Measurements from ENCODE around the gene PSENEN.
A peak's percentile ranks its signal among the peaks of the same experiment; 100 is the strongest.
"Not testable (repeated sequence)": the region's sequence is repeated elsewhere in the genome, so short reads cannot be mapped to it uniquely, and the experiment has no call there.

Gene PSENEN

GRCh38 chr19:35718345-35719041 lies 27.0 kb upstream of the PSENEN start:
- DNase-seq: peak; percentile 46

DNA sequence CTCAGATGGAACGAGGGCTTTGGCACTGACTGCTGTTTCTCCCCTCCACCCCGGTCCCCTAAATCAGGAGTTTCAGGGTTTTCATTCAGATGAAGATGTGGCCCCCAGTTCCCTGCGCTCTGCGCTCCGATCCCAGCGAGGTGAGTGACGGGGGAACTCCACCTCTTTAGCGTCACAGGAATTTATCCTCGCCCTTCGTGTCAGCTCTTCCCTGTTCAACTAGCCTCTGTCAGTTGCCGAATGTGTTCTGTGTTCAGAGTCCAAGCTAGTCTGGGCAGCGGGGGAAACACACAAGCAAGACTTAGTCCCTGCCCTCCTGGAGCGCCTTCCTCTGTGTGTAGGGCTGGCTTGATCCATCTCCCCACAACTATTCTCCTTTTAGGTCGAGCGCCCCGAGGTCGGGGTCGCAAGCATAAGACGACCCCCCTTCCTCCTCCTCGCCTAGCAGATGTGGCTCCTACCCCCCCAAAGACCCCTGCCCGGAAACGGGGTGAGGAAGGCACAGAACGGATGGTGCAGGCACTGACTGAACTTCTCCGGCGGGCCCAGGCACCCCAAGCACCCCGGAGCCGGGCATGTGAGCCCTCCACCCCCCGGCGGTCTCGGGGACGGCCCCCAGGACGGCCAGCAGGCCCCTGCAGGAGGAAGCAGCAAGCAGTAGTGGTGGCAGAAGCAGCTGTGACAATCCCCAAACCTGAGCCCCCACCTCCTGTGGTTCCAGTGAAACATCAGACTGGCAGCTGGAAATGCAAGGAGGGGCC lies 25.9 kb upstream of the PSENEN start:
- no peak for DNase-seq

DNA sequence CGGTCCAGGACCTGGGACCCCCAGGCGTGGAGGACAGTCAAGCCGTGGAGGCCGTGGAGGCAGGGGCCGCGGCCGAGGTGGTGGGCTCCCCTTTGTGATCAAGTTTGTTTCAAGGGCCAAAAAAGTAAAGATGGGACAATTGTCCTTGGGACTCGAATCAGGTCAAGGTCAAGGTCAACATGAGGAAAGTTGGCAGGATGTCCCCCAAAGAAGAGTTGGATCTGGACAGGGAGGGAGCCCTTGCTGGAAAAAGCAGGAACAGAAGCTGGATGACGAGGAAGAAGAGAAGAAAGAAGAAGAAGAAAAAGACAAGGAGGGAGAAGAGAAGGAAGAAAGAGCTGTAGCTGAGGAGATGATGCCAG lies 25.3 kb upstream of the PSENEN start:
- no peak for DNase-seq

DNA sequence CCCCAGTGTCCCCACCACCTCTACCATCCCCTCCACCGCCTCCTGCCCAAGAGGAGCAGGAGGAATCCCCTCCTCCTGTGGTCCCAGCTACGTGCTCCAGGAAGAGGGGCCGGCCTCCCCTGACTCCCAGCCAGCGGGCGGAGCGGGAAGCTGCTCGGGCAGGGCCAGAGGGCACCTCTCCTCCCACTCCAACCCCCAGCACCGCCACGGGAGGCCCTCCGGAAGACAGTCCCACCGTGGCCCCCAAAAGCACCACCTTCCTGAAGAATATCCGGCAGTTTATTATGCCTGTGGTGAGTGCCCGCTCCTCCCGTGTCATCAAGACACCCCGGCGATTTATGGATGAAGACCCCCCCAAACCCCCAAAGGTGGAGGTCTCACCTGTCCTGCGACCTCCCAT lies 24.8 kb upstream of the PSENEN start:
- no peak for DNase-seq

DNA sequence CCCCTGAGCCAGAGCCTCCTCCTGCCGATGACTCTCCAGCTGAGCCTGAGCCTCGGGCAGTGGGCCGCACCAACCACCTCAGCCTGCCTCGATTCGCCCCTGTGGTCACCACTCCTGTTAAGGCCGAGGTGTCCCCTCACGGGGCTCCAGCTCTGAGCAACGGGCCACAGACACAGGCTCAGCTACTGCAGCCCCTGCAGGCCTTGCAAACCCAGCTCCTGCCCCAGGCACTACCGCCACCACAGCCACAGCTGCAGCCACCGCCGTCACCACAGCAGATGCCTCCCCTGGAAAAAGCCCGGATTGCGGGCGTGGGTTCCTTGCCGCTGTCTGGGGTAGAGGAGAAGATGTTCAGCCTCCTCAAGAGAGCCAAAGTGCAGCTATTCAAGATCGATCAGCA lies 24.1 kb upstream of the PSENEN start:
- DNase-seq: no peak

DNA sequence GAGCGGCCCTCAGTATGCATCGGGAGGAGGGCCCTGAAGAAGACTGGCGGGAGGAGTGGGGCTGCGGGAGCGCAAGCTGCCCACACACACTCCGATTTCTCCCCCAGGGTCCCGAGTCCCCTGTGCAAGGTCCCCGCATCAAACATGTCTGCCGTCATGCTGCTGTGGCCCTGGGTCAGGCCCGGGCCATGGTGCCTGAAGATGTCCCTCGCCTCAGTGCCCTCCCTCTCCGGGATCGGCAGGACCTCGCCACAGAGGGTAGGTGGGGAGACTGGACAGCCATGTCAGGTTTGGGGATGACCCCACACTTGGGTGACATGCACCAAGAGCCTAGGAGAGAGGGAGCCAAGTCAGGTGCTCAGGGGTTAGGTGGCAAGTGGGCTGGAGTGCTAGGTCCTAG lies 23.0 kb upstream of the PSENEN start:
- DNase-seq: no peak

DNA sequence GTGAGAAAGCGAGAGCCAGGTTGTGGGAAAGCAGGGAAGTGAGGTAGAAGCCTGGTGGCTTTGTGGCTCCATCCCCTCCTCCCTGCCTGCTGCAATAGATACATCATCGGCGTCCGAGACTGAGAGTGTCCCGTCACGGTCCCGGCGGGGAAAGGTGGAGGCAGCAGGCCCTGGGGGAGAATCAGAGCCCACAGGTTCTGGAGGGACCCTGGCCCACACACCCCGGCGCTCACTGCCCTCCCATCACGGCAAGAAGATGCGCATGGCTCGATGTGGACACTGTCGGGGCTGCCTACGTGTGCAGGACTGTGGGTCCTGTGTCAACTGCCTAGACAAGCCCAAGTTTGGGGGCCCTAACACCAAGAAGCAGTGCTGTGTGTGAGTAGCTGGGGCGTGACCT lies 22.6 kb upstream of the PSENEN start:
- no peak for DNase-seq

GRCh38 chr19:35723671-35724070 lies 21.8 kb upstream of the PSENEN start:
- DNase-seq: no peak

GRCh38 chr19:35724132-35724531 lies 21.3 kb upstream of the PSENEN start:
- not testable (repeated sequence) for DNase-seq

DNA sequence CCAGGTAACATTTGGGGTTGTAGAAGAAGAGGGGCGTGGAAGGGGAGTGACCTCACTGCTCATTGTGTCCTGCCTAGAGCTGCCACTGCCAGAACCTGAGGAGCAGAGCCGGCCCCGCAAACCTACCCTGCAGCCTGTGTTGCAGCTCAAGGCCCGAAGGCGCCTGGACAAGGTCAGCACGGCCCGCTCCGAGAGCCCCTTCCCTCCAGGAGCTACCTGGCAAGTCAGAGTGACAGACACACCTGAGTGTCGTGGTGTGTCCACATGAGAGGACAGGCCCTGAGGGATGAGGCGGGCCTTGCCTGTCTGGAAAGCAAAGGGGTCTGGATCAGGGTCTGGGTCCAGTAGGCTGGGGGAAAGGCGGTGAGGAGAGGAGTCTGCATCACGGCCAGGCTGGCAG lies 20.9 kb upstream of the PSENEN start:
- no peak for DNase-seq

GRCh38 chr19:35725216-35725861 lies 20.1 kb upstream of the PSENEN start:
- DNase-seq: no peak

DNA sequence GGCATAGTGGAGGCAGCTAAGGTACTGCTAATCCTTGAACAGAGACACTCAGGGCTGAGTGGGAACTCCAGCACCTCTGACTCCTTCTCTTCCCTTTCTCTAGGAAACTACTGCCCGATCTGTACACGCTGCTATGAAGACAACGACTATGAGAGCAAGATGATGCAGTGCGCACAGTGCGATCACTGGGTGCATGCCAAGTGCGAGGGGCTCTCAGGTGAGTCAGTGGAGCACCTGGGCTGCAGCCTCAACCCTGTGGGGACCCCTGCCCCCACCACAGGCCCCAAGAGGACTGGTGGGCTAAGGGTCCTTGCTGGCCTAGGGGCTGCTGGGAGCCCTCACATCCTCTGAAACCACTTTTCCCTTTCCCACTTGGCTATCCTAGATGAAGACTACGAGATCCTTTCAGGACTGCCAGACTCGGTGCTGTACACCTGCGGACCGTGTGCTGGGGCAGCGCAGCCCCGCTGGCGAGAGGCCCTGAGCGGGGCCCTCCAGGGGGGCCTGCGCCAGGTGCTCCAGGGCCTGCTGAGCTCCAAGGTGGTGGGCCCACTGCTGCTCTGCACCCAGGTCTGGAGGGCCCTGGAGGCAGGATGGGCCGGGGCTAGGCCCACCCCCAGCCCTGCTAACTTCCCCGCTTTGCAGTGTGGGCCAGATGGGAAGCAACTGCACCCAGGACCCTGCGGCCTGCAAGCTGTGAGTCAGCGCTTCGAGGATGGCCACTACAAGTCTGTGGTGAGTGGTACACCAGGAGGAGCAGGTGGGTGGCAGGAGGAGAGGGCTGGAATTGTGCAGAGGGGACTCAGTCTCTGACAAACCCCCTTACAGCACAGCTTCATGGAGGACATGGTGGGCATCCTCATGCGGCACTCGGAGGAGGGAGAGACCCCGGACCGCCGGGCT lies 18.1 kb upstream of the PSENEN start:
- DNase-seq: no peak

DNA sequence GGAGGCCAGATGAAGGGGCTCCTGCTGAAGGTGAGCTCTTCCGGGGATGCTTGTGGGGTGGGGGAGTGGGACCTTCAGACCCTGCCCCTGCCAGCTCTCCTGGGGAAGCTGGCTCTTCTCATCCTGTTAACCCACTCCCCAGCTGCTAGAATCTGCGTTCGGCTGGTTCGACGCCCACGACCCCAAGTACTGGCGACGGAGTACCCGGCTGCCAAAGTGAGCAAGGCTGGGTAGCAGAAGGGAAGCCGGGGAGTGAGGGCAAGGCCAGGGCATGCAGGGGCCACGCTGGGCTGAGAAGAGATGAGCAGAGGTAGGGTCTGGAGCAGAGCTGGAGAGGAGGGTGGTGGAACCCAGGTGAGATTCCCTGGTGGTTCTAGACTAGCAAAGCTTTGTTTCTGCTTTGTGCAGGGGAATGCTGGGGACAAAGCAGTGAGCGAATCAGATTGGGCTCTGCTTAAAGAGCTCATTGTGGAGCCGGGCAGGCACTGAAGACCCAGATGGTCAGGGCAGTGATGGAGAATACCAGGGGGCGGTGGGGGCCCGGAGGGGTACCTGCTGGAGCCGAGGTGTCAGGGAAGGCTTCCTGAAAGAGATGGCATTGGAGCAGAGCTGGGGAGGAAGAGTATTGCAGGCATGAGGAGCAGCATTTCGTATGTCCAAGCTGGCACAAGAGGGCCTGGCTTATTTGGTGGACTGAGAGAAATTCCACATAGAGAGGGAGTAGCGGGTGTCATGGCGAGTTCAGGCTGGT lies 17.3 kb upstream of the PSENEN start:
- no peak for DNase-seq

DNA sequence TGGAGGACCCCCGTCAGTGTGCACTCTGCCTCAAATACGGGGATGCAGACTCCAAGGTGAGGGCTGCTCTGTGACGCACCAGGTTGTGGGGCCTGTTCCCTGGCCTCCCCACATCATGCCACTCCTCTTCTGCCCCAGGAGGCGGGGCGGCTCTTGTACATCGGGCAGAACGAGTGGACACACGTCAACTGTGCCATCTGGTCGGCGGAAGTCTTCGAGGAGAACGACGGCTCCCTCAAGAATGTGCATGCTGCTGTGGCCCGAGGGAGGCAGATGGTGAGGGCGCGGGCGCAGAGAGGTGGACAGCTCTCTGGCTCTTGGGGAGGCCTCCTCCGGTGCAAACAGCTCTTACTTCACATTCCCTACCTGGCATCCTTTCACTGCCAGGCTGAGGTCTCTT lies 16.4 kb upstream of the PSENEN start:
- no peak for DNase-seq

- no peak for DNase-seq
These were observed 15.7 kb upstream of the PSENEN start for GRCh38 chr19:35729763-35730162.

- no peak for DNase-seq
These were observed 15.1 kb upstream of the PSENEN start for GRCh38 chr19:35730326-35730725.

- no peak for DNase-seq
These were observed 14.1 kb upstream of the PSENEN start for GRCh38 chr19:35731353-35731752.

- no peak for DNase-seq
These were observed 13.6 kb upstream of the PSENEN start for GRCh38 chr19:35731779-35732405.

DNA sequence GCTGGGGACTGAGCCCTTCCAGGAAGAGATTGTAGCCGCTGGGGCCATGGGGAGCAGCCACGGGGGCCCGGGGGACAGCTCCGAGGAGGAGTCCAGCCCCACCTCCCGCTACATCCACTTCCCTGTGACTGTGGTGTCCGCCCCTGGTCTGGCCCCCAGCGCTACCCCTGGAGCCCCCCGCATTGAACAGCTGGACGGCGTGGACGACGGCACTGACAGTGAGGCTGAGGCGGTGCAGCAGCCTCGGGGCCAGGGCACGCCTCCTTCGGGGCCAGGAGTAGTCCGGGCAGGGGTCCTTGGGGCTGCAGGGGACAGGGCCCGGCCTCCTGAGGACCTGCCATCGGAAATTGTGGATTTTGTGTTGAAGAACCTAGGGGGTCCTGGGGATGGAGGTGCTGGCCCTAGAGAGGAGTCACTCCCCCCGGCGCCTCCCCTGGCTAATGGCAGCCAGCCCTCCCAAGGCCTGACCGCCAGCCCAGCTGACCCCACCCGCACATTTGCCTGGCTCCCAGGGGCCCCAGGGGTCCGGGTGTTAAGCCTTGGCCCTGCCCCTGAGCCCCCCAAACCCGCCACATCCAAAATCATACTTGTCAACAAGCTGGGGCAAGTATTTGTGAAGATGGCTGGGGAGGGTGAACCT lies 12.8 kb upstream of the PSENEN start:
- DNase-seq: no peak

- DNase-seq: no peak
These were observed 12.0 kb upstream of the PSENEN start for GRCh38 chr19:35733180-35734125.
